KMS-11 (cell line): ENCODE data around the gene SMIM41.

Source experiments
- H2AFZ ChIP-seq: fragments of 200-600 bp; sonication (generic); 2 replicates; pipeline ENCODE4 v1.6.1; 2016; ENCODE audit warnings: antibody characterized with exemption, mixed run types, low read depth
- H3K27ac ChIP-seq: fragments of 200-600 bp; sonication (generic); 2 replicates; pipeline ENCODE4 v1.6.1; 2016; ENCODE audit warnings: mild to moderate bottlenecking, mixed run types
- H3K27me3 ChIP-seq: fragments of 200-600 bp; sonication (generic); 2 replicates; pipeline ENCODE4 v1.6.1; 2017; ENCODE audit warnings: mild to moderate bottlenecking, low read depth, mixed run types, moderate library complexity; ENCODE audit not compliant: insufficient read depth
- H3K36me3 ChIP-seq: fragments of 200-600 bp; sonication (generic); 2 replicates; pipeline ENCODE4 v1.6.1; 2017; ENCODE audit warnings: mild to moderate bottlenecking, mixed run types; ENCODE audit not compliant: insufficient read depth
- H3K4me1 ChIP-seq: fragments of 200-600 bp; sonication (generic); 2 replicates; pipeline ENCODE4 v1.6.1; 2016; ENCODE audit warnings: mild to moderate bottlenecking, low read depth, mixed run types; ENCODE audit not compliant: poor library complexity, severe bottlenecking
- H3K4me2 ChIP-seq: fragments of 200-600 bp; sonication (generic); 2 replicates; pipeline ENCODE4 v1.7.0; 2016; ENCODE audit warnings: mild to moderate bottlenecking, mixed run types
- H3K4me3 ChIP-seq: fragments of 200-600 bp; sonication (generic); IDR thresholded peaks from 2 replicates; pipeline ENCODE4 v1.6.1; 2017; ENCODE audit warnings: low read depth, low read length, mixed read lengths; ENCODE audit not compliant: insufficient read depth
- H3K79me2 ChIP-seq: fragments of 200-600 bp; sonication (generic); 2 replicates; pipeline ENCODE4 v1.6.1; 2016; ENCODE audit warnings: low read depth, mixed run types; ENCODE audit not compliant: insufficient read depth
- H3K9ac ChIP-seq: fragments of 200-600 bp; sonication (generic); 2 replicates; pipeline ENCODE4 v1.6.1; 2016; ENCODE audit warnings: mild to moderate bottlenecking, mixed run types
- H4K20me1 ChIP-seq: fragments of 200-600 bp; sonication (generic); 2 replicates; pipeline ENCODE4 v1.6.1; 2016; ENCODE audit warnings: mild to moderate bottlenecking, mixed run types; ENCODE audit not compliant: insufficient read depth
- CTCF ChIP-seq: fragments of 200-600 bp; sonication (generic); conservative IDR thresholded peaks from 2 replicates; pipeline ENCODE4 v1.6.1; 2017; ENCODE audit warnings: low read depth, mild to moderate bottlenecking, antibody characterized with exemption, low read length, moderate library complexity, mixed read lengths

SMIM41 gene

GRCh38 chr12:52062167-52063081 lies 17.1 kb upstream of the SMIM41 start:
- H3K4me3 ChIP-seq, result no peak overlapping the region
- no peak overlapping the region for H3K4me2 ChIP-seq
- H3K9ac ChIP-seq, result no peak overlapping the region
- no peak overlapping the region for H2AFZ ChIP-seq
- no peak overlapping the region for H3K27ac ChIP-seq
- H3K36me3 ChIP-seq, result no peaks in the 10 kb centered on the region
- H3K27me3 ChIP-seq, result peaks cover 20% of the 10 kb centered on the region
- no peaks in the 10 kb centered on the region for H4K20me1 ChIP-seq
- H3K4me1 ChIP-seq, result no peaks in the 10 kb centered on the region
- no peaks in the 10 kb centered on the region for H3K79me2 ChIP-seq
- TF ChIP-seq CTCF, result no peak

DNA sequence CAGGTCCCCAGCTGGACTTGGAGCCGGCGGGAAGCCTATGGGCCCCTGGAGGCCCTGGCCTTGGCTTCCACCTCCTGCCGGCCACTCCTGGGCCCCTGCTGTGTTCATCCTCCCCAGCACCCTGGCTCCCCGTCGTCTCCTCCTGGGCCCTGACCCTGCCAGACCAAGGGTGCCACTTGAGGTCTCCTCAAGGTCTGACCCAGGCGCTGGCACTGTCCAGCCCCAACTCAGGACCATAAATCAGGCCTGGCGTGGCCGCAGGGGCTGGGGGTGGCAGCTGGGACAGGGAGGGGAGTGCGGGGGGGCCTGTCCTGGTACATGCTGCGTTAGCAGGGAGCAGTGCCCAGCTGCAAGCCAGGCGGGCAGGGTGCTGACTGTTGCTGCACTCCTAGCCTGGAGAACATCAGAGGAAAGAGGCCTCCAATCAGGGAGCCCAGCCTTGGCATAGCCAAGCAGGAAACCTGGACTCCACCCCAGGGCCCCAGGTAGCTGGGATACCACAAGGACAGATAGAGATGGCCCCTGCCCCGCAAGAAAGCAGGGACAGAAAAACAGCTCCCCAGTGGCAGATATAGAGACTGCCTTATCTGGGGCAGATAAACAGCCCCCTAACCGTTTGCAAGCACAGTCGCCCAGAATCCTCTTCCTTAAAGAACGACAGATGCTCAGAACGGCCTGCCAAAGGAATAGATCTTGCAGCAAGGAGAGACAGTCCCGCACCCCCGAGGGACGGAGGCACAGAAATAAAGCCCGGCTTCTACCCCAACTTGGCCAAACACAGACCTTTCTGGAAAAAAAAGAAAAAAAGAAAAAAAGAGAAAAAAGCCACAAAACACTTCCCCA lies 16.2 kb upstream of the SMIM41 start:
- H3K4me1 ChIP-seq, result no peaks in the 10 kb centered on the region
- no peaks in the 10 kb centered on the region for H4K20me1 ChIP-seq
- H3K4me2 ChIP-seq, result no peak overlapping the region
- TF ChIP-seq CTCF, result no peak
- H3K4me3 ChIP-seq, result no peak overlapping the region
- H3K36me3 ChIP-seq, result no peaks in the 10 kb centered on the region
- no peak overlapping the region for H3K27ac ChIP-seq
- H3K27me3 ChIP-seq, result peaks cover 20% of the 10 kb centered on the region
- no peak overlapping the region for H2AFZ ChIP-seq
- no peaks in the 10 kb centered on the region for H3K79me2 ChIP-seq
- no peak overlapping the region for H3K9ac ChIP-seq

DNA sequence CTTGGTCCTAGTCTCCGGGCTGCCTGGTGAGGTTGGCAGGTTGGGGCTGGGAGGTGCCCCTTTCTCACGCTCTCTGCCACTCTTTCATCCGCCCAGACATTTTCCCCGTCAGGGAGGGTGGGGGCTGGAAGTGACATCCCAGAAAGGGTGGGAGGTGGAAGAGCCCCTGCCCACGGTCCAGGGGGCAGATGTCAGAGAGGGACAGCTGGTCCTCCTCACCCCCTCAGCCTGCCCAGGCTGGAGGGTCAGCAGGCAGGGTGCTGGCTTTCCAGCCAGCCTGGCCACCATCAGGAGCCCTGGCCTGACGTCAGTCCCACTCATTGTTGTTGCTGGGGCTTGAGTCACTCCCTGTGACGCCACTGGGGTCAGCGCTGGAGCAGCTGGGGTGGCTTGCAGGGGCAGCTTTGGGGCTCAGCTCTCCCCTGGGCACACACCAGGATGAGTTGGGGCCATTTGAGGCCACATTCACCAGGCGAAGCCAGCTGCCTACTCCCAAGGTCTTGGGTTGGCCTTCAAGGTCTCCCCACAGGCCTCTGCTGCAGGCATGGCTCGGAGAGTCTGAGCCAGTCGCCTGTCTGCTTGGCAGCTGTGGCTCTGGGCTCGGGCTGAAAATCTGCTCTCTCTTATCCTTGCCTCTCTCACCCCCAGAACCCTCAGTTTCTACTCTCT lies 15.4 kb upstream of the SMIM41 start:
- no peak overlapping the region for H2AFZ ChIP-seq
- no peak overlapping the region for H3K9ac ChIP-seq
- H3K36me3 ChIP-seq, result no peaks in the 10 kb centered on the region
- peaks cover 20% of the 10 kb centered on the region for H3K27me3 ChIP-seq
- no peaks in the 10 kb centered on the region for H4K20me1 ChIP-seq
- H3K79me2 ChIP-seq, result no peaks in the 10 kb centered on the region
- H3K4me2 ChIP-seq, result no peak overlapping the region
- no peak overlapping the region for H3K4me3 ChIP-seq
- H3K4me1 ChIP-seq, result no peaks in the 10 kb centered on the region
- H3K27ac ChIP-seq, result no peak overlapping the region
- TF ChIP-seq CTCF, result no peak

DNA sequence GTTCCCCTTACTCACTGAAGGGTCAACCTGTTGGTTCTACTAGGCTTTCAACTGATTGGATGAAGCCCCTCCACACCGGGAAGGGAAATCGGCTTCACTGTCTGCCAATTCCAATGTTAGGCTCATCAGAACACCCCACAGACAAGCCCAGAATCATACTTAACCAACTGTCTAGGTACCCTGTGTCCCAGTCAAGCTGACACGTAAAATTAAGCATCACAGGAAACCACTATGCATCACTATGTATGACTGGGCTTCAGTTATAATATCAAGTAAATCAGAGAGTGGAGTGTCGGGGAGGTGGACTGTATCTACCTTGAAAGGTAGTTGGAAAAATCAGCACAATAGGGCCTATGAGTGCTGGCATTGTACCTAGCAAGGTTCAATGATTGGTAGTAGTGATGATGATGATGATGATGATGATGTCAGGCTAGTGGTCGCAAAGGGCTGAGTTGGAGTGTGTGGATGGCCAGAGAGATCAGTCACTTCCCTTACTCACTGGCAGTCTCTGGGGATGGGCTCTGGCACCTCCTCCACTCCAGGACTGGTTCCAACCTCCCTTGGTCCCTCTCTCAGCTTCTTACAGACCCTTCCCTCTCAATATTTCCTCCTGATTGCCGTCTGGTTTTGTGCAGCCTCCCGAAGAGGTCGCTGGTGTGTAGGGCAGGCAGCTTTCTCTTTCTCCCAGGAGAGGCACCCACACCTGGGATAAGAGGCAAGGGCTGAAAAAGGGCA lies 13.0 kb upstream of the SMIM41 start:
- Histone ChIP-seq H2AFZ (no peak overlapping the region), H3K27ac (no peak overlapping the region), H3K36me3 (no peaks in the 10 kb centered on the region), H3K4me1 (peaks cover 10% of the 10 kb centered on the region), H3K4me3 (no peak overlapping the region), H3K79me2 (peaks cover 17% of the 10 kb centered on the region), H3K4me2 (no peak overlapping the region), H3K27me3 (peaks cover 20% of the 10 kb centered on the region), H3K9ac (no peak overlapping the region), H4K20me1 (no peaks in the 10 kb centered on the region; the same call in 1 of the 2 replicates)
- no peak for TF ChIP-seq CTCF
